MM.1S (cell line): ENCODE measurements around the gene SPRED2.

Source experiments
- DNase-seq: peaks from one replicate; pipeline ENCODE4 v3.0.0-alpha.2; 2015
- H2AFZ ChIP-seq: fragments of 300-600 bp; sonication (generic); 2 replicates; pipeline ENCODE4 v1.6.0; 2016; ENCODE audit warnings: antibody characterized with exemption, low read length
- H3F3A ChIP-seq: fragments of 300-600 bp; sonication (generic); 2 replicates; pipeline ENCODE4 v1.6.1; 2016; ENCODE audit warnings: mild to moderate bottlenecking, antibody characterized with exemption, low read length, moderate library complexity, mixed read lengths; ENCODE audit not compliant: insufficient read depth
- H3K27ac ChIP-seq: fragments of 300-600 bp; sonication (generic); 2 replicates; pipeline ENCODE4 v1.5.1; 2016; ENCODE audit warnings: mild to moderate bottlenecking, low read length
- H3K27me3 ChIP-seq: fragments of 300-600 bp; sonication (generic); replicated peaks from 2 replicates; pipeline ENCODE4 v1.6.0; 2016; ENCODE audit warnings: low read length; ENCODE audit not compliant: insufficient read depth
- H3K36me3 ChIP-seq: fragments of 300-600 bp; sonication (generic); replicated peaks from 2 replicates; pipeline ENCODE4 v1.6.1; 2016; ENCODE audit warnings: mild to moderate bottlenecking, low read length, mixed read lengths; ENCODE audit not compliant: insufficient read depth
- H3K4me1 ChIP-seq: fragments of 300-600 bp; sonication (generic); 2 replicates; pipeline ENCODE4 v1.6.1; 2016; ENCODE audit warnings: low read length, mixed read lengths
- H3K4me2 ChIP-seq: fragments of 300-600 bp; sonication (generic); 2 replicates; pipeline ENCODE4 v1.6.0; 2016; ENCODE audit warnings: low read depth, low read length
- H3K4me3 ChIP-seq: fragments of 300-600 bp; sonication (generic); 2 replicates; pipeline ENCODE4 v1.5.1; 2016; ENCODE audit warnings: low read length, mixed read lengths
- H3K79me2 ChIP-seq: fragments of 300-600 bp; sonication (generic); 2 replicates; pipeline ENCODE4 v1.6.1; 2016; ENCODE audit warnings: mixed run types, low read length, mixed read lengths
- H3K9ac ChIP-seq: fragments of 300-600 bp; sonication (generic); 2 replicates; pipeline ENCODE4 v1.6.1; 2016; ENCODE audit warnings: low read length, mixed read lengths
- H3K9me2 ChIP-seq: fragments of 300-600 bp; sonication (generic); replicated peaks from 2 replicates; pipeline ENCODE4 v1.6.1; 2016; ENCODE audit warnings: mild to moderate bottlenecking, low read length, mixed read lengths; ENCODE audit not compliant: insufficient read depth
- H3K9me3 ChIP-seq: fragments of 300-600 bp; sonication (generic); replicated peaks from 2 replicates; pipeline ENCODE4 v1.6.1; 2016; ENCODE audit warnings: mild to moderate bottlenecking, low read length, mixed read lengths; ENCODE audit not compliant: insufficient read depth
- H4K20me1 ChIP-seq: fragments of 300-600 bp; sonication (generic); 2 replicates; pipeline ENCODE4 v1.6.1; 2016; ENCODE audit warnings: mild to moderate bottlenecking, low read length, moderate library complexity, mixed read lengths; ENCODE audit not compliant: insufficient read depth
- CTCF ChIP-seq: fragments of 300-600 bp; sonication (generic); IDR thresholded peaks from 2 replicates; pipeline ENCODE4 v1.5.1; 2016; ENCODE audit warnings: antibody characterized with exemption, low read length, mixed read lengths
- EZH2 ChIP-seq: fragments of 300-600 bp; sonication (generic); optimal IDR thresholded peaks from 2 replicates; pipeline ENCODE3; 2017; ENCODE audit warnings: low read depth, mild to moderate bottlenecking, antibody characterized with exemption, low read length, mixed read lengths
- EZH2phosphoT487 ChIP-seq: fragments of 300-600 bp; sonication (generic); IDR thresholded peaks from 2 replicates; pipeline ENCODE4 v1.6.1; 2018; ENCODE audit warnings: antibody characterized with exemption, low read length

Gene SPRED2

GRCh38 chr2:65478498-65479135, 46.2 kb upstream of the SPRED2 start:
- Histone ChIP-seq H3K9ac (no peak overlapping the region), H3K4me1 (no peaks in the 10 kb centered on the region), H3K27me3 (no peaks in the 10 kb centered on the region), H2AFZ (no peak overlapping the region), H3K36me3 (no peaks in the 10 kb centered on the region), H3K9me3 (no peaks in the 10 kb centered on the region), H3K79me2 (no peaks in the 10 kb centered on the region), H3K9me2 (no peaks in the 10 kb centered on the region), H3K27ac (no peak overlapping the region), H3F3A (no peaks in the 10 kb centered on the region), H3K4me3 (no peak overlapping the region), H3K4me2 (no peak overlapping the region), H4K20me1 (no peaks in the 10 kb centered on the region)
- TF ChIP-seq CTCF (no peak), EZH2phosphoT487 (no peak), EZH2 (no peak)
- DNase-seq, result no peak

- H3K36me3 ChIP-seq, result no peaks in the 10 kb centered on the region
- H3K4me3 ChIP-seq, result no peak overlapping the region
- no peaks in the 10 kb centered on the region for H3F3A ChIP-seq
- no peak for DNase-seq
- no peak overlapping the region for H3K27ac ChIP-seq
- TF ChIP-seq EZH2 (no peak), EZH2phosphoT487 (no peak), CTCF (no peak)
- H3K9ac ChIP-seq, result no peak overlapping the region
- H3K9me3 ChIP-seq, result no peaks in the 10 kb centered on the region
- no peaks in the 10 kb centered on the region for H3K9me2 ChIP-seq
- H2AFZ ChIP-seq, result no peak overlapping the region
- no peaks in the 10 kb centered on the region for H3K4me1 ChIP-seq
- no peaks in the 10 kb centered on the region for H3K79me2 ChIP-seq
- no peak overlapping the region for H3K4me2 ChIP-seq
- H3K27me3 ChIP-seq, result no peaks in the 10 kb centered on the region
- no peaks in the 10 kb centered on the region for H4K20me1 ChIP-seq
Observed at GRCh38 chr2:65477590-65477989, 45.2 kb upstream of the SPRED2 start.

- no peaks in the 10 kb centered on the region for H3K36me3 ChIP-seq
- H3K79me2 ChIP-seq, result no peaks in the 10 kb centered on the region
- H3K27ac ChIP-seq, result no peak overlapping the region
- DNase-seq, result no peak
- TF ChIP-seq EZH2, result no peak
- TF ChIP-seq CTCF, result no peak
- TF ChIP-seq EZH2phosphoT487, result no peak
- no peak overlapping the region for H2AFZ ChIP-seq
- no peaks in the 10 kb centered on the region for H3K27me3 ChIP-seq
- no peaks in the 10 kb centered on the region for H4K20me1 ChIP-seq
- no peak overlapping the region for H3K4me3 ChIP-seq
- H3K4me2 ChIP-seq, result no peak overlapping the region
- H3K4me1 ChIP-seq, result no peaks in the 10 kb centered on the region
- no peaks in the 10 kb centered on the region for H3K9me3 ChIP-seq
- no peaks in the 10 kb centered on the region for H3K9me2 ChIP-seq
- H3K9ac ChIP-seq, result no peak overlapping the region
- H3F3A ChIP-seq, result no peaks in the 10 kb centered on the region
Observed at GRCh38 chr2:65476778-65477177, 44.4 kb upstream of the SPRED2 start.
